GM12878 (cell line): ENCODE data around the gene ATRNL1. TPM values are rescaled to one million over a fixed set of nuclear protein-coding genes. Genes with fewer than 3 reads are reported as not detected.

ENCODE experiments used
- ATAC-seq: fragments of 200-7000 bp; cut with Tn5 transposase; 3 replicates; pipeline ENCODE4 v1.9.1; 2020; ENCODE audit warnings: mild to moderate bottlenecking, moderate library complexity
- BruUV-seq: library from RNA; stranded (reverse); fragments of 400-500 nt; replicated peaks from 2 replicates; lab custom pipeline; 2021; lab: Mats Ljungman, UMichigan
- CTCF ChIA-PET: fragments of 300-600 bp; sonication (Branson Sonifier 250); formaldehyde crosslinking; extraction: SDS; loops from one replicate; lab custom pipeline; 2021; ENCODE audit warnings: inconsistent platforms; lab: Yijun Ruan, JAX
- POLR2A ChIA-PET: fragments of 350-600 bp; formaldehyde crosslinking; extraction: SDS; loops from one replicate; lab custom pipeline; 2021; ENCODE audit warnings: inconsistent platforms; lab: Charles Lee
- RAD21 ChIA-PET: fragments of 300-600 bp; sonication (Branson Sonifier 250); formaldehyde crosslinking; loops from one replicate; lab custom pipeline; 2023; ENCODE audit warnings: antibody characterized with exemption; ENCODE audit not compliant: unreplicated experiment; lab: Charles Lee
- SMC1A ChIA-PET: fragments of 300-600 bp; sonication (Branson Sonifier 250); formaldehyde crosslinking; loops from one replicate; lab custom pipeline; 2023; ENCODE audit not compliant: unreplicated experiment, uncharacterized antibody; lab: Charles Lee
- DNase-seq: peaks from one replicate; pipeline ENCODE4 v3.0.0-alpha.2; 2011; ENCODE audit warnings: low read depth, low spot score
- FAIRE-seq: peaks from 3 replicates; lab custom pipeline; 2011; peaks lifted over from hg19 to GRCh38; lab: Jason Lieb, UNC
- H2AFZ ChIP-seq: 2 replicates; pipeline ENCODE4 v1.6.0; 2011; ENCODE audit warnings: low read depth, low read length, control low read depth; ENCODE audit not compliant: control insufficient read depth
- H3K27ac ChIP-seq: 2 replicates; pipeline ENCODE4 v1.5.1; 2011; ENCODE audit warnings: control low read depth; ENCODE audit not compliant: control insufficient read depth, insufficient read depth
- H3K27me3 ChIP-seq, 2 experiments: replicated peaks in 1 of 2; 2 replicates each; pipeline versions ENCODE4 v1.6.0 to v1.6.1; 2011; ENCODE audit warnings: low read length in 1 of 2; ENCODE audit not compliant: control insufficient read depth in 2 of 2, insufficient read depth in 2 of 2
- H3K36me3 ChIP-seq, 2 experiments: 2 replicates each; pipeline ENCODE4 v1.5.1; 2011; ENCODE audit warnings: low read length in 1 of 2; ENCODE audit not compliant: control insufficient read depth in 2 of 2, insufficient read depth in 2 of 2
- H3K4me1 ChIP-seq: 2 replicates; pipeline ENCODE4 v1.6.1; 2011; ENCODE audit warnings: mild to moderate bottlenecking, low read length, moderate library complexity, mixed read lengths; ENCODE audit not compliant: control insufficient read depth, insufficient read depth
- H3K4me2 ChIP-seq: 2 replicates; pipeline ENCODE4 v1.6.0; 2011; ENCODE audit warnings: control low read depth; ENCODE audit not compliant: control insufficient read depth, insufficient read depth
- H3K4me3 ChIP-seq: fragments of 200-600 bp; sonication (generic); 2 replicates; pipeline ENCODE4 v1.5.1; 2016
- H3K79me2 ChIP-seq: 2 replicates; pipeline ENCODE4 v1.6.0; 2011; ENCODE audit warnings: low read length; ENCODE audit not compliant: control insufficient read depth, insufficient read depth
- H3K9ac ChIP-seq: 2 replicates; pipeline ENCODE4 v1.8.0; 2011; ENCODE audit warnings: low read length, control low read depth, mixed read lengths; ENCODE audit not compliant: control insufficient read depth, insufficient read depth
- H3K9me3 ChIP-seq: replicated peaks from 3 replicates; pipeline ENCODE4 v1.5.1; 2011; ENCODE audit warnings: mild to moderate bottlenecking, low read length; ENCODE audit not compliant: control insufficient read depth, insufficient read depth
- H4K20me1 ChIP-seq: 2 replicates; pipeline ENCODE4 v1.6.0; 2011; ENCODE audit not compliant: control insufficient read depth, insufficient read depth
- BACH1 ChIP-seq: fragments of 450-650 bp; IDR thresholded peaks from 2 replicates; pipeline ENCODE4 v1.6.1; 2017; ENCODE audit warnings: mild to moderate bottlenecking, borderline replicate concordance
- CHD2 ChIP-seq: IDR thresholded peaks from 2 replicates; pipeline ENCODE4 v1.6.1; 2011; ENCODE audit warnings: low read depth, low read length, improper control_type of control experiment, borderline replicate concordance
- EP300 ChIP-seq, 2 experiments: fragments of 150-350 bp in 1 of 2; IDR thresholded peaks; 2 replicates each; pipeline ENCODE4 v1.6.1; 2011 to 2012; ENCODE audit warnings: low read depth in 2 of 2, low read length in 2 of 2, borderline replicate concordance in 1 of 2, improper control_type of control experiment in 1 of 2, inconsistent platforms in 1 of 2; ENCODE audit not compliant: control insufficient read depth in 1 of 2
- IRF5 ChIP-seq: fragments of 450-650 bp; IDR thresholded peaks from 2 replicates; pipeline ENCODE4 v1.6.1; 2017; ENCODE audit warnings: borderline replicate concordance
- MTA2 ChIP-seq: fragments of 450-650 bp; IDR thresholded peaks from 2 replicates; pipeline ENCODE4 v1.6.1; 2016; ENCODE audit warnings: low read depth, mild to moderate bottlenecking, moderate library complexity
- MXI1 ChIP-seq: fragments of 150-350 bp; IDR thresholded peaks from 2 replicates; pipeline ENCODE4 v1.6.1; 2011; ENCODE audit warnings: low read depth, mild to moderate bottlenecking, inconsistent platforms, low read length, improper control_type of control experiment
- RBBP5 ChIP-seq: fragments of 200-600 bp; sonication (generic); conservative IDR thresholded peaks from 2 replicates; pipeline ENCODE4 v1.6.1; 2016
- SIX5 ChIP-seq: IDR thresholded peaks from 2 replicates; pipeline ENCODE4 v1.6.1; 2011; ENCODE audit warnings: mild to moderate bottlenecking, low read depth, low read length, moderate library complexity; ENCODE audit not compliant: severe bottlenecking
- SUZ12 ChIP-seq: fragments of 200-600 bp; sonication (generic); IDR thresholded peaks from one replicate; pipeline ENCODE4 v1.6.1; 2018; ENCODE audit warnings: antibody characterized with exemption, mild to moderate bottlenecking; ENCODE audit not compliant: unreplicated experiment
- TCF3 ChIP-seq: IDR thresholded peaks from 2 replicates; pipeline ENCODE4 v1.6.1; 2012; ENCODE audit warnings: low read depth, mild to moderate bottlenecking, low read length, borderline replicate concordance; ENCODE audit not compliant: insufficient read depth
- WRNIP1 ChIP-seq: IDR thresholded peaks from 2 replicates; pipeline ENCODE4 v1.6.1; 2011; ENCODE audit warnings: low read depth, low read length, improper control_type of control experiment, borderline replicate concordance
- ZSCAN29 ChIP-seq: fragments of 450-650 bp; IDR thresholded peaks from 2 replicates; pipeline ENCODE4 v1.6.1; 2017; ENCODE audit warnings: mild to moderate bottlenecking, moderate library complexity
- WGBS: methylation state at CpG from one replicate; pipeline ENCODE4 v1.1.6; 2016; ENCODE audit warnings: low lambda C conversion rate; ENCODE audit not compliant: insufficient replicate concordance, insufficient coverage; ENCODE audit errors: missing lambda C conversion rate; 5-methylcytosine and 5-hydroxymethylcytosine counted together
- in situ Hi-C: fragments of 300-500 bp; cut with MboI; formaldehyde crosslinking; loops from 9 replicates; pipeline ENCODE4 v1.14.3; 2018; ENCODE audit warnings: mixed read lengths
- intact Hi-C: fragments of 100-400 bp; cut with micrococcal nuclease; formaldehyde crosslinking; loops from one replicate; pipeline ENCODE4 v1.14.2; 2022; ENCODE audit not compliant: unreplicated experiment
- polyA plus RNA-seq, 11 experiments: library from polyadenylated mRNA; depleted of rRNA in 4 of 11; unstranded in 6 of 11; stranded (reverse) in 5 of 11; fragments of >200 nt; fragmentation: Nextera tagmentation in 4 of 11; fragmentation: Illumina TruSeq in 1 of 11; extraction: Ambion mirVana in 4 of 11; extraction: Trizol in 1 of 11; gene quantifications; 1 replicate in 1 of 11; 2 replicates in 10 of 11; pipeline versions ENCODE4 v1.2.1 to v1.2.3, GENCODE V29; 2011 to 2016; ENCODE audit warnings: inconsistent platforms in 2 of 11, missing spikeins in 2 of 11, low read depth in 1 of 11
- total RNA-seq, 4 experiments: library from RNA; depleted of rRNA in 3 of 4; stranded (reverse); fragments of >200 nt in 3 of 4; fragmentation: Illumina TruSeq in 1 of 4; extraction: Trizol in 1 of 4; gene quantifications; 2 replicates each; pipeline versions ENCODE4 v1.2.1 to v1.2.3, GENCODE V29; 2013 to 2021

The ATRNL1 gene
- total and polyA plus RNA-seq, 10 of the 15 experiments (the other 5 are each of a cell fraction or from before 2014, with no cell fraction given), result 0.03 to 1.4 (median 0.34) TPM

DNA sequence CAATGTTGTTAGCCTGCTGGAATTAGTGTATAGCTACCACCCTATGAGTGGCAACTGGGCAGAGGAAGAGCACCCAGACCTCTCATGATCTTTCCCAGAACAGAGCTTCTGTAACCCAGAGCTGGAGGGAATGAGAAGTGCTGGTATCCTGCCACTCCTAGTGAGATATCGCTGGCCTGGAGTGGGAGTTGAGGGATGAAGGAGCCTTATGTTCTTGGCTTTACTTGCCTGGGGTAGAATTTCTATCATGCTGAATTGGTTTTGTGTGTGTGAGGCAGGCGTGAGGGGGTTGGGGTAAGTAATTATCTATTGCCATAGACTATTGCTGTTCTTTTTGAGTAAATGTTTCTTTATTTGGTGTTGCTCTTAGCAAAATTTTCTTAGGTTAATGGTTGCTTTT, 146.6 kb downstream of the ATRNL1 start:
- CTCF ChIA-PET, result interaction anchor here (0.7 kb wide), 1 partner anchor 35 kb away, joined by 3 read pairs; no protein-coding TSS in a partner anchor
- RAD21 ChIA-PET, result no interaction called here
- H3K36me3 ChIP-seq, result no peaks in the 10 kb centered on the region
- SMC1A ChIA-PET, result no interaction called here
- H3K27me3 ChIP-seq, result no peaks in the 10 kb centered on the region
- no TSS peak for BruUV-seq
- POLR2A ChIA-PET, result no interaction called here
- no peak overlapping the region for H3K4me3 ChIP-seq
- H3K27ac ChIP-seq, result no peak overlapping the region
- TF ChIP-seq ZSCAN29 (no peak), IRF5 (no peak), RBBP5 (no peak)
- intact Hi-C loops (no loop called here), in situ Hi-C loops (no loop called here)
- H2AFZ ChIP-seq, result no peak overlapping the region
- WGBS, result 64% methylated on average over 2 of the region's 2 CpGs
- H3K9me3 ChIP-seq, result no peaks in the 10 kb centered on the region
- H4K20me1 ChIP-seq, result no peaks in the 10 kb centered on the region
- H3K4me2 ChIP-seq, result no peak overlapping the region
- no peak for DNase-seq
- no peak for ATAC-seq
- no peaks in the 10 kb centered on the region for H3K79me2 ChIP-seq
- H3K4me1 ChIP-seq, result no peaks in the 10 kb centered on the region
- no peak for FAIRE-seq
- H3K9ac ChIP-seq, result no peak overlapping the region

GRCh38 chr10:115250784-115251183, 157.6 kb downstream of the ATRNL1 start:
- FAIRE-seq (no peak), ATAC-seq (no peak)
- no peak for TF ChIP-seq TCF3
- TF ChIP-seq WRNIP1, result no peak
- TF ChIP-seq CHD2, result no peak
- TF ChIP-seq EP300 (IDR thresholded peaks at IDR 0.05; ENCODE audit: borderline replicate concordance in 1 of 2, control insufficient read depth in 1 of 2, low read depth in 2 of 2, low read length in 2 of 2), result no peak
- TF ChIP-seq MXI1, result no peak
- no peak for TF ChIP-seq IRF5
- no peak for TF ChIP-seq SIX5
- TF ChIP-seq SUZ12, result no peak
- TF ChIP-seq BACH1, result no peak
- no peak for TF ChIP-seq MTA2

More at GRCh38 chr10:115250784-115251183, 157.6 kb downstream of the ATRNL1 start:
- 20% methylated on average over 3 of the region's 3 CpGs for WGBS
- ChIA-PET RAD21 (no interaction called here), SMC1A (no interaction called here), CTCF (no interaction called here), POLR2A (no interaction called here)
- Histone ChIP-seq H3K36me3 (no peaks in the 10 kb centered on the region), H3K27ac (no peak overlapping the region), H3K27me3 (no peaks in the 10 kb centered on the region), H2AFZ (no peak overlapping the region), H4K20me1 (no peaks in the 10 kb centered on the region), H3K4me1 (no peaks in the 10 kb centered on the region), H3K79me2 (no peaks in the 10 kb centered on the region), H3K4me2 (no peak overlapping the region), H3K4me3 (no peak overlapping the region), H3K9ac (no peak overlapping the region), H3K9me3 (no peaks in the 10 kb centered on the region)
- DNase-seq, result no peak
- intact Hi-C loops (no loop called here), in situ Hi-C loops (no loop called here)
- BruUV-seq, result no TSS peak
